ENCODE data around the gene RNF224. TPM values are rescaled to one million over a fixed set of nuclear protein-coding genes. Genes with fewer than 3 reads are reported as not detected.

The RNF224 gene
- total RNA-seq (2016; rRNA removed; fragmentation: Illumina TruSeq; extraction: Trizol) = 0.09 and 0.10 TPM in 2 replicates
- total RNA-seq (2016; cell fraction: cytosol; rRNA removed; fragmentation: Illumina TruSeq; extraction: Trizol; ENCODE audit: low read depth) = not detected in 2 replicates
- not detected in 2 replicates for total RNA-seq (2016; cell fraction: insoluble cytoplasmic fraction; rRNA removed; fragmentation: Illumina TruSeq; extraction: Trizol)
- 0.12 TPM in 1 of 2 replicates, not detected in the other for total RNA-seq (2016; cell fraction: membrane; rRNA removed; fragmentation: Illumina TruSeq; extraction: Trizol)
- not detected in 2 replicates for total RNA-seq (2016; cell fraction: nucleus; rRNA removed; fragmentation: Illumina TruSeq; extraction: Trizol)
- polyA plus RNA-seq (2011; rRNA removed) = not detected in 2 replicates
- polyA plus RNA-seq (2011; cell fraction: cytosol; rRNA removed) = 0.03 and 0.04 TPM in 2 replicates
- 0.07 and 0.11 TPM in 2 replicates for polyA plus RNA-seq (2011; cell fraction: nucleus; rRNA removed)
- 0.33 and 0.51 TPM in 2 replicates for polyA plus RNA-seq (2012)
- polyA plus RNA-seq (2016; cell fraction: cytosol; fragmentation: Illumina TruSeq; extraction: Trizol; ENCODE audit: low read depth) = not detected in 2 replicates
- 0.25 TPM in 1 of 2 replicates, not detected in the other for polyA plus RNA-seq (2016; cell fraction: insoluble cytoplasmic fraction; fragmentation: Illumina TruSeq; extraction: Trizol; ENCODE audit: low read depth)
- polyA plus RNA-seq (2016; cell fraction: membrane; fragmentation: Illumina TruSeq; extraction: Trizol; ENCODE audit: low read depth) = not detected in 2 replicates
- 0.25 TPM in 1 of 2 replicates, not detected in the other for polyA plus RNA-seq (2016; cell fraction: nucleus; fragmentation: Illumina TruSeq; extraction: Trizol; ENCODE audit: insufficient read depth, low read depth)
- 0.10 and 0.44 TPM in 2 replicates for polyA minus RNA-seq (2011; rRNA and poly(A)+ RNA removed; ENCODE audit: low replicate concordance)
- polyA minus RNA-seq (2011; cell fraction: cytosol; rRNA and poly(A)+ RNA removed) = not detected in 2 replicates
- 0.26 TPM in 1 of 2 replicates, not detected in the other for polyA minus RNA-seq (2011; cell fraction: nucleus; rRNA and poly(A)+ RNA removed)
- Bru-seq, nascent RNA = not detected
- percentile 18 among the genes with signal in this experiment for BruChase-seq, experiment 1, labeled RNA remaining after a 6-hour chase
- BruChase-seq, experiment 2, labeled RNA remaining after a 2-hour chase = not detected
- long read RNA-seq, experiment 1 = 0 reads
- long read RNA-seq, experiment 2 = 0 reads

DNA sequence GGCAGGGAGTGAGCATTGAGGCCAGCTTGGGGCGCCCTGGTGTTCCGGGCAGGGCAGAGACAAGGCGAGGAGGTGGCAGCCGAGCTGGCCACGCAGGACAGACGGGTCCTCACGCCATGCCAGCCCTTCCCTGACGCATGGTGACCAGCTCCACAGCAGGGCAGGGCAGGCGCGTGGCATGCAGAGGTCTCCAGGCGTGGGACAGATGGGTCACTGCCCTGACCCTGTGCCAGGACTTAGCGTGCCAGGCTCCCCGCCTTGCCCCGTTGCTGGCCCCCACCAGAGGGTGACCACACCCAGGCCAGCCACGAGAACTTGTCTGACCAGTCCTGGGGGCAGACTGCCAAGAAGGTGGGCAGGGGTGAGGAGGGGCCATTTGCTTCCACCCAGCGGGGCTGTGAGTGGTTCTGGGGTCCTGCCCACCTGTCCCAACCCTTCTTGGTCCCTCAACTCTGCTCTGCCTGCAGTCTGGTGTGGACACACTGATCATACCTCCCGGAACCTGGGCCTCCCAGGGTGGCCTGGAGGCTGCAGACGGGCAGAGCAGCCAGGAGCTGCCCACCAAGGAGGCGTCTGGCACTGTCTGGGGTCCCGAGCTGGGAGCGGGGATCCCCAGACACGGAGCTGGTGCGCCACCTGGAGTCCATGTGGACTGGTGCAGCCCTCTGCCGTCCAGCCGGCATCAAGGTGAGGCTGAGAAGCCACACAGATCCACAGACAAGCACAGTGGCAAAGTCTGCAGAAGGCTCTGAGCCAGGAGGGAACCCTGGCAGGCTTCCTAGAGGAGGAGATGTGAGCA lies at the start of gene RNF224:
Gene RNF224, plus strand, starts transcription at position 449 of the 799 bp plus-strand sequence. CDS start 834 bp downstream, outside the sequence.
- Histone ChIP-seq H3K79me2 (ENCODE audit: insufficient read depth, low read length) (no peaks in the 10 kb centered on the region), H3K9ac (ENCODE audit: insufficient read depth, low read depth, low read length) (peak within 1 kb of the TSS; percentile 31; the same call in 1 of the 2 replicates), H2AFZ (ENCODE audit: low read length) (no peak within 1 kb of the TSS), H3K4me1 (ENCODE audit: insufficient read depth, low read length) (peaks cover 82% of the 10 kb centered on the region), H4K20me1 (ENCODE audit: insufficient read depth, low read length) (no peaks in the 10 kb centered on the region), H3K27ac (ENCODE audit: extremely low read length, insufficient read depth, low read length) (no peak within 1 kb of the TSS), H3K4me3 (replicated peaks in 1 of 3; ENCODE audit: insufficient read depth in 1 of 3, low read depth in 2 of 3, low read length in 3 of 3) (peak within 1 kb of the TSS in 2 of 3 experiments; percentile 62 to 72; a peak in 3 of 6 replicates), H3K36me3 (replicated peaks in 1 of 2; ENCODE audit: control insufficient read depth in 1 of 2, insufficient read depth in 2 of 2, low read length in 2 of 2) (no peaks in the 10 kb centered on the region), H3K27me3 (ENCODE audit: control insufficient read depth in 1 of 2, insufficient read depth in 2 of 2, low read length in 2 of 2) (no peaks in the 10 kb centered on the region; a peak in 1 of 5 replicates), H3K9me3 (ENCODE audit: low read length) (no peaks in the 10 kb centered on the region), H3K4me2 (ENCODE audit: low read depth, low read length) (peak within 1 kb of the TSS; percentile 96)
- ChIA-PET CTCF (ENCODE audit: low intra/inter-chr PET ratio, low total read pairs) (interaction anchor here (0.7 to 1.5 kb wide), 5 partner anchors 9 to 64 kb away, joined by 3 to 16 read pairs (median 3); partner anchors contain the start of genes ANAPC2 and SSNA1), POLR2A (interaction anchor here (0.7 to 13.4 kb wide), 15 partner anchors 9 to 109 kb away, joined by 3 to 225 read pairs (median 4); partner anchors contain the start of genes ANAPC2, NDOR1, SSNA1 and TMEM203)
- FAIRE-seq (peak; percentile 4), DNase-seq (ENCODE audit: low spot score) (peak; percentile 69), ATAC-seq (peak; percentile 35)
- BruUV-seq (replicated peaks) = no TSS peak
- intact Hi-C loops (cut with micrococcal nuclease; ENCODE audit: unreplicated experiment) (loop anchor here (2.0 kb wide), 2 partner anchors 38 to 106 kb away; partner anchors contain the start of genes ANAPC2 and SSNA1), in situ Hi-C loops (cut with HindIII; ENCODE audit: extremely low pct_ligation_motif_present, low pct_unique_long_range_greater_than_20kb) (loop anchor here (5.0 kb wide), 2 partner anchors 40 to 115 kb away; partner anchors contain the start of genes ANAPC2, DPP7 and SSNA1)
- WGBS (ENCODE audit: low lambda C conversion rate) = 0% methylated on average over 3 of the region's 25 CpGs
- peak; percentile 77; the same call in 1 of the 2 replicates for TF ChIP-seq KDM2A (CRISPR knock-in tag; IDR thresholded peaks at IDR 0.05; ENCODE audit: borderline replicate concordance, low read depth)
- TF ChIP-seq, protein P1, sequence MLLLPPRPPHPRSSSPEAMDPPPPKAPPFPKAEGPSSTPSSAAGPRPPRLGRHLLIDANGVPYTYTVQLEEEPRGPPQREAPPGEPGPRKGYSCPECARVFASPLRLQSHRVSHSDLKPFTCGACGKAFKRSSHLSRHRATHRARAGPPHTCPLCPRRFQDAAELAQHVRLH (CRISPR knock-in tag; IDR thresholded peaks at IDR 0.05; ENCODE audit: borderline replicate concordance, low read depth) = peak; percentile 61; the same call in 1 of the 2 replicates
- no peak for TF ChIP-seq ZKSCAN8 (CRISPR knock-in tag; IDR thresholded peaks at IDR 0.05; ENCODE audit: borderline replicate concordance)
- no peak for TF ChIP-seq FOXK2 (IDR thresholded peaks at IDR 0.05)
- TF ChIP-seq, protein P2, sequence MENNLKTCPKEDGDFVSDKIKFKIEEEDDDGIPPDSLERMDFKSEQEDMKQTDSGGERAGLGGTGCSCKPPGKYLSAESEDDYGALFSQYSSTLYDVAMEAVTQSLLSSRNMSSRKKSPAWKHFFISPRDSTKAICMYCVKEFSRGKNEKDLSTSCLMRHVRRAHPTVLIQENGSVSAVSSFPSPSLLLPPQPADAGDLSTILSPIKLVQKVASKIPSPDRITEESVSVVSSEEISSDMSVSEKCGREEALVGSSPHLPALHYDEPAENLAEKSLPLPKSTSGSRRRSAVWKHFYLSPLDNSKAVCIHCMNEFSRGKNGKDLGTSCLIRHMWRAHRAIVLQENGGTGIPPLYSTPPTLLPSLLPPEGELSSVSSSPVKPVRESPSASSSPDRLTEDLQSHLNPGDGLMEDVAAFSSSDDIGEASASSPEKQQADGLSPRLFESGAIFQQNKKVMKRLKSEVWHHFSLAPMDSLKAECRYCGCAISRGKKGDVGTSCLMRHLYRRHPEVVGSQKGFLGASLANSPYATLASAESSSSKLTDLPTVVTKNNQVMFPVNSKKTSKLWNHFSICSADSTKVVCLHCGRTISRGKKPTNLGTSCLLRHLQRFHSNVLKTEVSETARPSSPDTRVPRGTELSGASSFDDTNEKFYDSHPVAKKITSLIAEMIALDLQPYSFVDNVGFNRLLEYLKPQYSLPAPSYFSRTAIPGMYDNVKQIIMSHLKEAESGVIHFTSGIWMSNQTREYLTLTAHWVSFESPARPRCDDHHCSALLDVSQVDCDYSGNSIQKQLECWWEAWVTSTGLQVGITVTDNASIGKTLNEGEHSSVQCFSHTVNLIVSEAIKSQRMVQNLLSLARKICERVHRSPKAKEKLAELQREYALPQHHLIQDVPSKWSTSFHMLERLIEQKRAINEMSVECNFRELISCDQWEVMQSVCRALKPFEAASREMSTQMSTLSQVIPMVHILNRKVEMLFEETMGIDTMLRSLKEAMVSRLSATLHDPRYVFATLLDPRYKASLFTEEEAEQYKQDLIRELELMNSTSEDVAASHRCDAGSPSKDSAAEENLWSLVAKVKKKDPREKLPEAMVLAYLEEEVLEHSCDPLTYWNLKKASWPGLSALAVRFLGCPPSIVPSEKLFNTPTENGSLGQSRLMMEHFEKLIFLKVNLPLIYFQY (CRISPR knock-in tag; IDR thresholded peaks at IDR 0.05; ENCODE audit: borderline replicate concordance) = peak; percentile 39; the same call in 1 of the 2 replicates
- TF ChIP-seq LCORL (IDR thresholded peaks at IDR 0.05) = no peak
- peak; percentile 76; the same call in 1 of the 2 replicates for TF ChIP-seq LCORL (CRISPR knock-in tag; IDR thresholded peaks at IDR 0.05)
- TF ChIP-seq ZNF780A (CRISPR knock-in tag; IDR thresholded peaks at IDR 0.05) = no peak
- peak; percentile 34; the same call in 1 of the 2 replicates for TF ChIP-seq PHF8 (CRISPR knock-in tag; IDR thresholded peaks at IDR 0.05)
- TF ChIP-seq HDAC2 (CRISPR knock-in tag; IDR thresholded peaks at IDR 0.05) = peak; percentile 43; the same call in 1 of the 2 replicates
- TF ChIP-seq POLR2AphosphoS2 (IDR thresholded peaks at IDR 0.05; ENCODE audit: low read depth, low read length) = no peak
- peak; percentile 51; the same call in 1 of the 2 replicates for TF ChIP-seq MTA1 (CRISPR knock-in tag; IDR thresholded peaks at IDR 0.05; ENCODE audit: borderline replicate concordance)
- peak; percentile 13 for TF ChIP-seq YY1 (IDR thresholded peaks at IDR 0.05; ENCODE audit: insufficient read depth, insufficient replicate concordance, low read depth, low read length)
